ENCODE results near the gene SLC16A1. TPM values are rescaled to one million over a fixed set of nuclear protein-coding genes. Genes with fewer than 3 reads are reported as not detected.
"Not testable (repeated sequence)": the region's sequence is repeated elsewhere in the genome, so short reads cannot be mapped to it uniquely, and the experiment has no call there.

The SLC16A1 gene
- total and polyA plus RNA-seq, 4 donors, result 28.3 to 87.3 (median 34.5) TPM

DNA sequence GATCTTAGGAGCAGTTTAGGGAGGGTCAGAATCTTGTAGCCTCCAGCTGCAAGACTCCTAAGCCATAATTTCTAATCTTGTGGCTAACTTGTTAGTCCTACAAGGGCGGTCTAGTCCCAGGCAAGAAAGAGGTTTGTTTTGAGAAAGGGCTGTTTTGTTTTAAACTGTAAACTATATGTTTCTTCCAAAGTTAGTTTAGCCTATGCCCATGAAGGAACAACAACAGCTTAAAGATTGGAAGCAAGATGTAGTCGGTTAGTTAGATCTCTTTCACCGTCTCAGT is 62.0 kb downstream of the SLC16A1 start:
- Histone ChIP-seq H3K9me3 (ENCODE audit: control insufficient read depth in 4 of 4, low read length in 3 of 4) (peaks cover 0 to 5% (median 2%) of the 10 kb centered on the region in 4 donors), H3K4me1 (ENCODE audit: control insufficient read depth in 4 of 4, insufficient read depth in 4 of 4, low read length in 3 of 4) (no peaks in the 10 kb centered on the region), H3K36me3 (ENCODE audit: control insufficient read depth in 4 of 4, insufficient read depth in 3 of 4, low read depth in 1 of 4, low read length in 3 of 4) (no peaks in the 10 kb centered on the region), H3K27me3 (ENCODE audit: control insufficient read depth in 4 of 4, insufficient read depth in 4 of 4, low read length in 3 of 4) (no peaks in the 10 kb centered on the region), H3K27ac (ENCODE audit: low read depth in 1 of 2, low read length in 2 of 2) (no peak overlapping the region), H3K4me3 (ENCODE audit: low read depth in 1 of 3, low read length in 3 of 3) (no peak overlapping the region), H3K9ac (ENCODE audit: low read depth in 1 of 2, low read length in 2 of 2) (no peak overlapping the region)
- 96% methylated on average over 3 of the region's 3 CpGs for WGBS
- TF ChIP-seq FOXA2 (IDR thresholded peaks at IDR 0.05) (no peak), TAF1 (conservative IDR thresholded peaks at IDR 0.05) (no peak), NR2F2 (IDR thresholded peaks at IDR 0.05) (no peak), SP1 (IDR thresholded peaks at IDR 0.05) (no peak), HNF4A (conservative IDR thresholded peaks at IDR 0.05) (no peak)
- TF ChIP-seq, protein P1, sequence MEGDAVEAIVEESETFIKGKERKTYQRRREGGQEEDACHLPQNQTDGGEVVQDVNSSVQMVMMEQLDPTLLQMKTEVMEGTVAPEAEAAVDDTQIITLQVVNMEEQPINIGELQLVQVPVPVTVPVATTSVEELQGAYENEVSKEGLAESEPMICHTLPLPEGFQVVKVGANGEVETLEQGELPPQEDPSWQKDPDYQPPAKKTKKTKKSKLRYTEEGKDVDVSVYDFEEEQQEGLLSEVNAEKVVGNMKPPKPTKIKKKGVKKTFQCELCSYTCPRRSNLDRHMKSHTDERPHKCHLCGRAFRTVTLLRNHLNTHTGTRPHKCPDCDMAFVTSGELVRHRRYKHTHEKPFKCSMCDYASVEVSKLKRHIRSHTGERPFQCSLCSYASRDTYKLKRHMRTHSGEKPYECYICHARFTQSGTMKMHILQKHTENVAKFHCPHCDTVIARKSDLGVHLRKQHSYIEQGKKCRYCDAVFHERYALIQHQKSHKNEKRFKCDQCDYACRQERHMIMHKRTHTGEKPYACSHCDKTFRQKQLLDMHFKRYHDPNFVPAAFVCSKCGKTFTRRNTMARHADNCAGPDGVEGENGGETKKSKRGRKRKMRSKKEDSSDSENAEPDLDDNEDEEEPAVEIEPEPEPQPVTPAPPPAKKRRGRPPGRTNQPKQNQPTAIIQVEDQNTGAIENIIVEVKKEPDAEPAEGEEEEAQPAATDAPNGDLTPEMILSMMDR (IDR thresholded peaks at IDR 0.05; ENCODE audit: low read depth, low read length, missing input control), result no peak
- TF ChIP-seq, protein P2, sequence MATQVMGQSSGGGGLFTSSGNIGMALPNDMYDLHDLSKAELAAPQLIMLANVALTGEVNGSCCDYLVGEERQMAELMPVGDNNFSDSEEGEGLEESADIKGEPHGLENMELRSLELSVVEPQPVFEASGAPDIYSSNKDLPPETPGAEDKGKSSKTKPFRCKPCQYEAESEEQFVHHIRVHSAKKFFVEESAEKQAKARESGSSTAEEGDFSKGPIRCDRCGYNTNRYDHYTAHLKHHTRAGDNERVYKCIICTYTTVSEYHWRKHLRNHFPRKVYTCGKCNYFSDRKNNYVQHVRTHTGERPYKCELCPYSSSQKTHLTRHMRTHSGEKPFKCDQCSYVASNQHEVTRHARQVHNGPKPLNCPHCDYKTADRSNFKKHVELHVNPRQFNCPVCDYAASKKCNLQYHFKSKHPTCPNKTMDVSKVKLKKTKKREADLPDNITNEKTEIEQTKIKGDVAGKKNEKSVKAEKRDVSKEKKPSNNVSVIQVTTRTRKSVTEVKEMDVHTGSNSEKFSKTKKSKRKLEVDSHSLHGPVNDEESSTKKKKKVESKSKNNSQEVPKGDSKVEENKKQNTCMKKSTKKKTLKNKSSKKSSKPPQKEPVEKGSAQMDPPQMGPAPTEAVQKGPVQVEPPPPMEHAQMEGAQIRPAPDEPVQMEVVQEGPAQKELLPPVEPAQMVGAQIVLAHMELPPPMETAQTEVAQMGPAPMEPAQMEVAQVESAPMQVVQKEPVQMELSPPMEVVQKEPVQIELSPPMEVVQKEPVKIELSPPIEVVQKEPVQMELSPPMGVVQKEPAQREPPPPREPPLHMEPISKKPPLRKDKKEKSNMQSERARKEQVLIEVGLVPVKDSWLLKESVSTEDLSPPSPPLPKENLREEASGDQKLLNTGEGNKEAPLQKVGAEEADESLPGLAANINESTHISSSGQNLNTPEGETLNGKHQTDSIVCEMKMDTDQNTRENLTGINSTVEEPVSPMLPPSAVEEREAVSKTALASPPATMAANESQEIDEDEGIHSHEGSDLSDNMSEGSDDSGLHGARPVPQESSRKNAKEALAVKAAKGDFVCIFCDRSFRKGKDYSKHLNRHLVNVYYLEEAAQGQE (IDR thresholded peaks at IDR 0.05), result no peak
- TF ChIP-seq, protein P3, sequence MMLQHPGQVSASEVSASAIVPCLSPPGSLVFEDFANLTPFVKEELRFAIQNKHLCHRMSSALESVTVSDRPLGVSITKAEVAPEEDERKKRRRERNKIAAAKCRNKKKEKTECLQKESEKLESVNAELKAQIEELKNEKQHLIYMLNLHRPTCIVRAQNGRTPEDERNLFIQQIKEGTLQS (IDR thresholded peaks at IDR 0.05), result no peak
- no peak for DNase-seq (ENCODE audit: low spot score)

DNA sequence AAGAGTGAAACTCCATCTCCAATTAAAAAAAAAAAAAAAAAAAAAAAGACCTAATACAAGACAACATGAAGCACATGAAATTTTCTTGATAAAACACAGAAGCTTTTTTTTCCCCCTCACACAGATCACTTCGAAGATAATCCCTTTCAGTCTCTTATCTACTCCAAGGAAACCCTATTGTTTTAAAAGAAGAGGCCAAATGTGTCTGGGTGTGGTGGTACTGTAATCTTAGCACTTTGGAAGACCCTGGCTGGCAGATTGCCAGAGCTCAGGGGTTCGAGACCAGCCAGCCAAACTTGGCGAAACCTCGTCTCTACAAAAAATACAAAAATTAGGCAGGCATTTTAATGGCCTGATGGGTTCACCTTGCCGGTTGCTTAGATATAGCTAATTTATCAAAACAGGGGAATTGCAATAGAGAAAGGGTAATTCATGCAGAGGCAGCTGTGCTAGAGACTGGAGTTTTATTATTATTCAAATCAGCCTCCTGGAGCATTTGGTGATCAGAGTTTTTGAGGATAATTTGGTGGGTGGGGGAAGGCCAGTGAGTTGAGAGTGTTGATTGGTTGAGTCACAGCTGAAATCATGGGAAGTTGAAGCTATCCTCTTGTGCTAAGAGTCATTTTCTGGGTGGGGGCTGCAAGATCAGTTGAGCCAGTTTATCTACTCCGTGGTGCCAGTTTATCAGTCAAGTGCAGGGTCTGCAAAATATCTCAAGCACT is 62.5 kb downstream of the SLC16A1 start:
- WGBS, result 89% methylated on average over 6 of the region's 6 CpGs
- no peaks in the 10 kb centered on the region for H3K27me3 ChIP-seq (ENCODE audit: control insufficient read depth in 4 of 4, insufficient read depth in 4 of 4, low read length in 3 of 4)
- no peaks in the 10 kb centered on the region for H3K4me1 ChIP-seq (ENCODE audit: control insufficient read depth in 4 of 4, insufficient read depth in 4 of 4, low read length in 3 of 4)
- DNase-seq (ENCODE audit: low spot score), result no peak
- no peak overlapping the region for H3K9ac ChIP-seq (ENCODE audit: low read depth in 1 of 2, low read length in 2 of 2)
- H3K4me3 ChIP-seq (ENCODE audit: low read depth in 1 of 3, low read length in 3 of 3), result no peak overlapping the region
- H3K27ac ChIP-seq (ENCODE audit: low read depth in 1 of 2, low read length in 2 of 2), result no peak overlapping the region
- peaks cover 0 to 5% (median 2%) of the 10 kb centered on the region in 4 donors for H3K9me3 ChIP-seq (ENCODE audit: control insufficient read depth in 4 of 4, low read length in 3 of 4)
- H3K36me3 ChIP-seq (ENCODE audit: control insufficient read depth in 4 of 4, insufficient read depth in 3 of 4, low read depth in 1 of 4, low read length in 3 of 4), result no peaks in the 10 kb centered on the region
- TF ChIP-seq EGR1 (IDR thresholded peaks at IDR 0.05; ENCODE audit: low read depth in 2 of 2) (no peak), RXRA (IDR thresholded peaks at IDR 0.05) (no peak), RAD21 (IDR thresholded peaks at IDR 0.05) (no peak)
- TF ChIP-seq, protein P2 (IDR thresholded peaks at IDR 0.05), result no peak

DNA sequence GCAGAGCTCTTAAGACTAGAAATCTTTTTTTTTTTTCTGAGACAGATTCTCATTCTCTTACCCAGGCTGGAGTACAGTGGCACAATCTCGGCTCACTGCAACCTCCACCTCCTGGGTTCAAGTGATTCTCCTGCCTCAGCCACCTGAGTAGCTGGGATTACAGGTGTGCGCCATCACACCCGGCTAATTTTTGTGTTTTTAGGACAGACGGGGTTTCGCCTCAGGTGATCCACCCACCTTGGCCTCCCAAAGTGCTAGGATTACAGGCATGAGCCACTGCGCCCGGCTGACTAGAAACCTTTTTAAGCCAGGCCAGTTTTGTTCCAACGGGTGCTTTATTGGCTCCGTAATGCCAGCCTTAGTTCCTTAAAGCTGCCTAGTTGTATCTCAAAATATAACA is 66.1 kb downstream of the SLC16A1 start:
- H3K9ac ChIP-seq (ENCODE audit: low read depth in 1 of 2, low read length in 2 of 2); DNase-seq (ENCODE audit: low spot score); H3K27me3 ChIP-seq (ENCODE audit: control insufficient read depth in 4 of 4, insufficient read depth in 4 of 4, low read length in 3 of 4); H3K4me3 ChIP-seq (ENCODE audit: low read depth in 1 of 3, low read length in 3 of 3); H3K4me1 ChIP-seq (ENCODE audit: control insufficient read depth in 4 of 4, insufficient read depth in 4 of 4, low read length in 3 of 4); H3K36me3 ChIP-seq (ENCODE audit: control insufficient read depth in 4 of 4, insufficient read depth in 3 of 4, low read depth in 1 of 4, low read length in 3 of 4); H3K9me3 ChIP-seq (ENCODE audit: control insufficient read depth in 4 of 4, low read length in 3 of 4); H3K27ac ChIP-seq (ENCODE audit: low read depth in 1 of 2, low read length in 2 of 2): not testable (repeated sequence)
- 97% methylated on average over 9 of the region's 9 CpGs for WGBS
